Osteoblast (primary cell): ENCODE measurements around the gene RNF224. TPM values are rescaled to one million over a fixed set of nuclear protein-coding genes. Genes with fewer than 3 reads are reported as not detected.
A peak's percentile ranks its signal among the peaks of the same experiment; 100 is the strongest.

Experiments used
- DNase-seq: peaks from one replicate; pipeline ENCODE4 v3.0.0; 2011; ENCODE audit warnings: low spot score, mixed read lengths; ENCODE audit not compliant: insufficient read length; ENCODE audit errors: missing footprints
- H2AFZ ChIP-seq: 2 replicates; pipeline ENCODE4 v1.6.0; 2011; ENCODE audit warnings: mild to moderate bottlenecking, low read length
- H3K27ac ChIP-seq: 2 replicates; pipeline ENCODE4 v1.5.1; 2011; ENCODE audit warnings: mild to moderate bottlenecking, low read depth, low read length, moderate library complexity
- H3K27me3 ChIP-seq: 2 replicates; pipeline ENCODE4 v1.6.0; 2012; ENCODE audit warnings: mild to moderate bottlenecking, control low read depth, inconsistent platforms, low read length, moderate library complexity; ENCODE audit not compliant: insufficient read depth
- H3K36me3 ChIP-seq: 2 replicates; pipeline ENCODE4 v1.5.1; 2011; ENCODE audit warnings: mild to moderate bottlenecking, low read length, control low read depth, moderate library complexity; ENCODE audit not compliant: insufficient read depth
- H3K4me1 ChIP-seq: 2 replicates; pipeline ENCODE4 v1.5.1; 2011; ENCODE audit warnings: mild to moderate bottlenecking, low read length, control low read depth, moderate library complexity; ENCODE audit not compliant: insufficient read depth
- H3K4me2 ChIP-seq: 2 replicates; pipeline ENCODE4 v1.6.0; 2011; ENCODE audit warnings: mild to moderate bottlenecking, low read length; ENCODE audit not compliant: insufficient read depth
- H3K4me3 ChIP-seq: fragments of 200-600 bp; sonication (generic); 3 replicates; pipeline ENCODE4 v1.5.1; 2012; ENCODE audit warnings: mild to moderate bottlenecking, low read length, inconsistent platforms; ENCODE audit not compliant: insufficient read depth
- H3K79me2 ChIP-seq: 2 replicates; pipeline ENCODE4 v1.6.0; 2012; ENCODE audit warnings: mild to moderate bottlenecking, low read length, control low read depth, inconsistent platforms; ENCODE audit not compliant: insufficient read depth
- H3K9me3 ChIP-seq: 2 replicates; pipeline ENCODE4 v1.5.1; 2011; ENCODE audit warnings: low read depth, low read length, control low read depth
- H4K20me1 ChIP-seq: 2 replicates; pipeline ENCODE4 v1.6.0; 2012; ENCODE audit warnings: mild to moderate bottlenecking, low read length, control low read depth; ENCODE audit not compliant: insufficient read depth
- total RNA-seq: library from RNA; depleted of rRNA; stranded (reverse); fragments of >200 nt; gene quantifications from 2 replicates; pipeline ENCODE4 v1.2.3, GENCODE V29; 2012
- TF ChIP-seq, protein P1 (sequence below): IDR thresholded peaks from 2 replicates; pipeline ENCODE4 v1.5.1; 2011; ENCODE audit warnings: mild to moderate bottlenecking, low read depth, low read length, moderate library complexity; ENCODE audit errors: extremely low read depth

Gene RNF224
- total RNA-seq, 1 donor, result under 0.01 TPM

DNA sequence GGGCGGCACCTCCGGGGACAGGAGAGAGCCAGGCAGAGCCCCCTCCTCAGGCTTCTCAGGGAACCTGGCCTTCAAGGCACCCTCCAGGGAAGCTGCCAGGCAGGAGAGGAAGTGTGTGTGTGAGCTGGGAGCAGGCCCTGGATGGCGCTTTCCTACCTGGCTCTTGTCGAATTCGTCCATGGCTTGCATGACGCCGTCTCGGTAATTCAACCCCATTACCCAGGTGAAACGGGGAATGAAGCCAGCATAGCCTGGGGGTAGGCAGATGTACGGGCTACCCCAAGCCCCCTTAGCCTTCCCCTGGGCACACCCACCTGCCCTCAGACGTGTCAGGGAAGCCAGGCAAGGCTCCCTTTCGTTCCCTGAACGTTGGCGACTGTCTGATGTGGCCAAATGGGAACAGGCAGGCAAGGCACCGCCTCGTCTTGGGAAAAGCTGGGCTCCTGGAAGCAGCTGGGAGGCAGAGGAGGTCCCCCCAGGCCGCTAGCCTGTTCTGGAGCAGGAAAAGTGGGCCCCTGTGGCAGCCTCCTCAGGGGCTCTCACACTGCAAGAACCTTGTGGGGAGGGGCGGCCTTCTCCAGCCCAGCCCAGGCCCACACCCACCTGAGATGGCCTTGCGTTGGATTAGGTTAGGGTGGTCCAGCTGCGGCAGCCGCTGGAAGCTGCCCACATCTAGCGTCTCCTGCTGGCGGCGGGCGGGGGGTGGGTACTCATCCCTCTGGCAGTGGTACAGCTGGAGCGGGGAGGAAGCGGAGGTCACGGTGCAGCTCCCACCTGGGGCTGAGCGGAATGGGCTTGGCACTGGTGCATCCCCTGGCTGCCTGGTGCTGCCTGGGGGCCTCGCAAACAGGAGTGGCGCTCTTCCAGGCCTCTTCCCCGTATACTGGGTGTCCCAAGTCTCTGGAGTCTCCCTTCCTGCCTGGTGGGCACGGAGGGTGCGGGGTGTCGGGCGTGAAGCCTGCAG lies 17.5 kb downstream of the RNF224 start:
- H3K4me2 ChIP-seq, result no peak overlapping the region
- H3K36me3 ChIP-seq, result peaks cover 20% of the 10 kb centered on the region
- no peak overlapping the region for H3K4me3 ChIP-seq
- no peak overlapping the region for H2AFZ ChIP-seq
- TF ChIP-seq, protein P1, sequence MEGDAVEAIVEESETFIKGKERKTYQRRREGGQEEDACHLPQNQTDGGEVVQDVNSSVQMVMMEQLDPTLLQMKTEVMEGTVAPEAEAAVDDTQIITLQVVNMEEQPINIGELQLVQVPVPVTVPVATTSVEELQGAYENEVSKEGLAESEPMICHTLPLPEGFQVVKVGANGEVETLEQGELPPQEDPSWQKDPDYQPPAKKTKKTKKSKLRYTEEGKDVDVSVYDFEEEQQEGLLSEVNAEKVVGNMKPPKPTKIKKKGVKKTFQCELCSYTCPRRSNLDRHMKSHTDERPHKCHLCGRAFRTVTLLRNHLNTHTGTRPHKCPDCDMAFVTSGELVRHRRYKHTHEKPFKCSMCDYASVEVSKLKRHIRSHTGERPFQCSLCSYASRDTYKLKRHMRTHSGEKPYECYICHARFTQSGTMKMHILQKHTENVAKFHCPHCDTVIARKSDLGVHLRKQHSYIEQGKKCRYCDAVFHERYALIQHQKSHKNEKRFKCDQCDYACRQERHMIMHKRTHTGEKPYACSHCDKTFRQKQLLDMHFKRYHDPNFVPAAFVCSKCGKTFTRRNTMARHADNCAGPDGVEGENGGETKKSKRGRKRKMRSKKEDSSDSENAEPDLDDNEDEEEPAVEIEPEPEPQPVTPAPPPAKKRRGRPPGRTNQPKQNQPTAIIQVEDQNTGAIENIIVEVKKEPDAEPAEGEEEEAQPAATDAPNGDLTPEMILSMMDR, result no peak
- no peaks in the 10 kb centered on the region for H3K9me3 ChIP-seq
- peaks cover 3% of the 10 kb centered on the region for H3K27me3 ChIP-seq
- peaks cover 31% of the 10 kb centered on the region for H4K20me1 ChIP-seq
- H3K4me1 ChIP-seq, result peaks cover 8% of the 10 kb centered on the region
- no peak overlapping the region for H3K27ac ChIP-seq
- H3K79me2 ChIP-seq, result peaks cover 23% of the 10 kb centered on the region
- DNase-seq, result peak; percentile 89

DNA sequence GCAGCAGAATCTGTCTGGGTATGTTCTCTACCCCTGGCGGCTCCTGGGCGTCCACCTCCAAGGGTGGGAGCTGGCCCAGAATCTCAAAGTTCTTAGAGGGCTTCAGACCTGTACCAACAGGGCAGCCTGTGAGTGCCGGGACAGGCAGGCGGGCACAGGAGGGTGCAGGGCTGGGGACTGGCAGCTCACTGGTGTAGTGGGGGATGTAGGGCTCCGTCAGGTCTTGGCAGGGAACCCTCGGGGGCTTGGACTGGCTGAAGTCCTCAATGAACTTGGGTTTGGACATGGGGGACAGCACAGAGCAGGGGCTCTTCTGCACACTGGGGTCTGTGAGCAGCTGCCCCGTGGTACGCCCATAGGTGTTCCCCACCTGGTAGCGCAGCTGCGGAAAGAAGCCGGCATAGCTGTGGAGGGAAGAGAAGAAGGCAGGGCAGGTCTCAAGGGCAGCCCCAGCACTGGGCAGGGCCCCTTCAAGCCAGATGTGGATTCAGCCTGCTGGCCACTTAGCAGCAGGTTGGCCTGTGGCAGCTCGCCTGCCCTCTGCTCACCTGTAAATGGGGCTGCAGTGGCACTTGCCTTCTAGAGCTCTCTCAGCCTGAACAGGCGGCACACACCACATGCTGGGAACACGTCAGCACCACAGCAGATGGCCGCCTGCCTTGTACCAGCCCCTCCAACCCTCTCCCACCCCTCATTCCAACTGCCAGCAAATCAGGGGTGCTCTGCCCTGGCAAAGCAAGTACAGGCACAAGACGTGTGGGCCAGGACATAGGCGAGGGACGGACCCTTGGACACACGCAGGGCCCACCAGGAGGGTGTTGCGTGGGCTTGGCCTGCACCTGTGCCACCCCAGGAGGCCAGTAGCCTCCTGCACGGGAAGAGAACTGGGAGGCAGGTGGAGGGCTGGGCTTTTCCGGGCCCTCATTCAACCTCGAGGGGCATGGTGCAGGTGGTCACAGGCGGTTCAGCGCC lies 18.4 kb downstream of the RNF224 start:
- H2AFZ ChIP-seq, result no peak overlapping the region
- peaks cover 31% of the 10 kb centered on the region for H4K20me1 ChIP-seq
- H3K36me3 ChIP-seq, result peaks cover 20% of the 10 kb centered on the region
- no peak overlapping the region for H3K4me2 ChIP-seq
- H3K27ac ChIP-seq, result no peak overlapping the region
- TF ChIP-seq, protein P1, result no peak
- peaks cover 23% of the 10 kb centered on the region for H3K79me2 ChIP-seq
- no peak overlapping the region for H3K4me3 ChIP-seq
- no peaks in the 10 kb centered on the region for H3K9me3 ChIP-seq
- H3K27me3 ChIP-seq, result peaks cover 5% of the 10 kb centered on the region
- DNase-seq, result peak; percentile 79
- H3K4me1 ChIP-seq, result peaks cover 8% of the 10 kb centered on the region

DNA sequence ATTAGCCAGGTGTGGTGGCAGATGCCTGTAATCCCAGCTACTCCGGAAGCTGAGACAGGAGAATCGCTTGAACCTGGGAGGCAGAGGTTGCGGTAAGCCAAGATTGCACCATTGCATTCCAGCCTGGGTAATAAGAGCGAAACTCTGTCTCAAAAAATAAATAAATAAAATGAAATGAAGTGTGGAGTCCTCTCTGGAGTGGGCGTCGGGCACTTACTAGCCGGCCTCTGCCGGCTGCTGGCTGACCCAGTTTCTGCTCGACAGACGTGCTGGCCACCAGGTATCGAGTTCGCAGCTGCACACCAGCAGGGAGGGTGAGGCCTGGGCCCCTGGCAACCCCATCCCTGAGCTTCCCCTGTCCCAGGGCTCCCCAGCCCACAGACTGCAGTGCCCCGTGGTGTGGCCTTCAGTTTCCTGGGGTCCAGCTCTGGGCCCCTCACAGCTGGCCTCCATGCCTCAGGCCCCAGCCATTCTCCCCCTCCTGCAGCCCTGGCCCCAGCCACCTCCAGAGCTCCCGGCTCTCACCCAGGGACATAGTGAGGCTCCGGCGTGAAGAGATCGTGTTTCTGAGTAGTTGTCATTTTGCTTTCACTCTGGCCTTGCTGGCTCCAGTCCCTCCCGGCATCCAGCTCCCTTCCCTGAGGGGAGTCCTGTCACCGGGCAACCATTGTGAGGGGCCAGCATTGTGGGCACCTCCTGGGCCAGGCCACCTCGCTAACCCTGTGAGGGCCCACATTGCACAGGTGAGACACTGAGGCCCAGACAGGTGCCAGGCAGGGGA lies 20.0 kb downstream of the RNF224 start:
- peaks cover 5% of the 10 kb centered on the region for H3K4me1 ChIP-seq
- no peaks in the 10 kb centered on the region for H3K9me3 ChIP-seq
- TF ChIP-seq, protein P1, result no peak
- peaks cover 24% of the 10 kb centered on the region for H4K20me1 ChIP-seq
- peaks cover 14% of the 10 kb centered on the region for H3K36me3 ChIP-seq
- peak overlapping the region; percentile 37 for H3K4me3 ChIP-seq
- peak overlapping the region; percentile 32 for H3K4me2 ChIP-seq
- no peak overlapping the region for H3K27ac ChIP-seq
- DNase-seq, result peak; percentile 83
- peaks cover 15% of the 10 kb centered on the region for H3K79me2 ChIP-seq
- H2AFZ ChIP-seq, result no peak overlapping the region
- H3K27me3 ChIP-seq, result peaks cover 5% of the 10 kb centered on the region
